IMR-90 (cell line): ENCODE results near the gene PMF1.

Experiments used
- BHLHE40 ChIP-seq: fragments of 150-350 bp; IDR thresholded peaks from 2 replicates; pipeline ENCODE4 v1.6.1; 2016; ENCODE audit warnings: mild to moderate bottlenecking, low read depth, low read length
- CEBPB ChIP-seq: IDR thresholded peaks from 2 replicates; pipeline ENCODE4 v1.6.1; 2012; ENCODE audit warnings: low read depth, low read length, improper control_type of control experiment
- CHD1 ChIP-seq: IDR thresholded peaks from 2 replicates; pipeline ENCODE4 v1.6.1; 2012; ENCODE audit warnings: low read depth, low read length, improper control_type of control experiment
- CTCF ChIP-seq: conservative IDR thresholded peaks from 2 replicates; pipeline ENCODE4 v1.5.1; 2012; ENCODE audit warnings: mild to moderate bottlenecking, low read depth, low read length, improper control_type of control experiment
- FOS ChIP-seq: fragments of 150-350 bp; IDR thresholded peaks from 2 replicates; pipeline ENCODE4 v1.6.1; 2016; ENCODE audit warnings: low read depth, low read length
- POLR2A ChIP-seq: IDR thresholded peaks from 2 replicates; pipeline ENCODE4 v1.6.1; 2012; ENCODE audit warnings: mild to moderate bottlenecking, low read depth, low read length
- RAD21 ChIP-seq: IDR thresholded peaks from 2 replicates; pipeline ENCODE4 v1.6.1; 2012; ENCODE audit warnings: low read length, improper control_type of control experiment
- RCOR1 ChIP-seq: IDR thresholded peaks from 2 replicates; pipeline ENCODE4 v1.6.1; 2012; ENCODE audit warnings: mild to moderate bottlenecking, low read length, improper control_type of control experiment; ENCODE audit not compliant: insufficient replicate concordance
- RFX5 ChIP-seq: IDR thresholded peaks from 2 replicates; pipeline ENCODE4 v1.8.0; 2012; ENCODE audit warnings: low read depth, mild to moderate bottlenecking, low read length, moderate library complexity
- USF2 ChIP-seq: fragments of 150-350 bp; IDR thresholded peaks from 2 replicates; pipeline ENCODE4 v1.6.1; 2017; ENCODE audit warnings: mild to moderate bottlenecking, antibody characterized with exemption, low read length, low read depth

- TF ChIP-seq CTCF (no peak), POLR2A (no peak), RFX5 (no peak), BHLHE40 (no peak), FOS (no peak), RAD21 (no peak), CEBPB (no peak), RCOR1 (no peak), USF2 (no peak), CHD1 (no peak)
Measured at GRCh38 chr1:156200044-156200443, 12.8 kb upstream of the PMF1 start.
